Ureter (tissue), 1 donor: ENCODE measurements around the gene FCRLB. TPM values are rescaled to one million over a fixed set of nuclear protein-coding genes. Genes with fewer than 3 reads are reported as not detected.
"Not testable (repeated sequence)": the region's sequence is repeated elsewhere in the genome, so short reads cannot be mapped to it uniquely, and the experiment has no call there.

Experiments
- DNase-seq: peaks from one replicate; pipeline ENCODE4 v3.0.0-alpha.2; 2020; ENCODE audit warnings: low spot score
- total RNA-seq: library from RNA; stranded (reverse); gene quantifications from one replicate; pipeline ENCODE4 v1.2.4, GENCODE V29; 2023
- donor health status: DM: yes; HTN: yes; CAD: no.

Gene FCRLB
- total RNA-seq, 1 donor from 2014 or later, result 3.9 TPM

- DNase-seq, result no peak
Measured at GRCh38 chr1:161740921-161741320, 19.6 kb downstream of the FCRLB start.

GRCh38 chr1:161743231-161743630 lies 21.9 kb downstream of the FCRLB start:
- DNase-seq, result no peak

GRCh38 chr1:161747801-161748200 lies 26.5 kb downstream of the FCRLB start:
- DNase-seq, result no peak

GRCh38 chr1:161749509-161750407 lies 28.4 kb downstream of the FCRLB start, which contains the start of gene DUSP12:
TSS of gene DUSP12 (plus strand) at chr1:161749786. CDS start at chr1:161749802, 16 bp downstream.
- DNase-seq, result peak; percentile 94

GRCh38 chr1:161763522-161764098 lies 42.3 kb downstream of the FCRLB start:
- no peak for DNase-seq

GRCh38 chr1:161766102-161766981 lies 45.0 kb downstream of the FCRLB start, which contains the start of gene ATF6:
TSS of gene ATF6 (plus strand) at chr1:161766320. CDS start at chr1:161766361, 41 bp downstream.
- peak; percentile 91 for DNase-seq

- no peak for DNase-seq
Measured at GRCh38 chr1:161768461-161768860, 47.1 kb downstream of the FCRLB start.

GRCh38 chr1:161768986-161769672 lies 47.8 kb downstream of the FCRLB start:
- no peak for DNase-seq

GRCh38 chr1:161769673-161770045 lies 48.3 kb downstream of the FCRLB start:
- DNase-seq, result not testable (repeated sequence)

- DNase-seq, result no peak
Measured at GRCh38 chr1:161770250-161770649, 48.9 kb downstream of the FCRLB start.

GRCh38 chr1:161771161-161771560 lies 49.8 kb downstream of the FCRLB start:
- no peak for DNase-seq

GRCh38 chr1:161771973-161772372 lies 50.6 kb downstream of the FCRLB start:
- no peak for DNase-seq

- no peak for DNase-seq
Measured at GRCh38 chr1:161772397-161772796, 51.1 kb downstream of the FCRLB start.

GRCh38 chr1:161773791-161774190 lies 52.4 kb downstream of the FCRLB start:
- DNase-seq, result no peak

GRCh38 chr1:161777261-161777660 lies 55.9 kb downstream of the FCRLB start:
- DNase-seq, result no peak

Other genes with a start within 250 kb of the FCRLB start
- 18.5 TPM for gene FCGR2A, start 216.1 kb upstream of the FCRLB start, total RNA-seq
- gene HSPA6, start 197.0 kb upstream of the FCRLB start, total RNA-seq, result 2.9 TPM
- 6.8 TPM for gene FCGR3A, start 171.7 kb upstream of the FCRLB start, total RNA-seq
- gene FCGR3B, start 90.4 kb upstream of the FCRLB start, total RNA-seq, result 1.6 TPM
- 11.6 TPM for gene FCGR2B, start 58.4 kb upstream of the FCRLB start, total RNA-seq
- gene FCRLA, start 14.3 kb upstream of the FCRLB start, total RNA-seq, result 0.75 TPM
- gene DUSP12, start 28.2 kb downstream of the FCRLB start, total RNA-seq, result 21.9 TPM
- gene ATF6, start 44.8 kb downstream of the FCRLB start, total RNA-seq, result 39.4 TPM